OCI-LY7 (cell line): ENCODE data around the gene LHX5. TPM values are rescaled to one million over a fixed set of nuclear protein-coding genes. Genes with fewer than 3 reads are reported as not detected.

Source experiments
- BruUV-seq: library from RNA; stranded (reverse); fragments of 400-500 nt; replicated peaks from 2 replicates; lab custom pipeline; 2021; lab: Mats Ljungman, UMichigan
- CTCF ChIA-PET: fragments of 300-600 bp; sonication (Branson Sonifier 250); formaldehyde crosslinking; loops from one replicate; lab custom pipeline; 2022; ENCODE audit warnings: antibody characterized with exemption; ENCODE audit not compliant: unreplicated experiment; lab: Charles Lee
- POLR2A ChIA-PET: fragments of 300-600 bp; sonication (Branson Sonifier 250); formaldehyde crosslinking; loops from one replicate; lab custom pipeline; 2022; ENCODE audit warnings: antibody characterized with exemption; lab: Charles Lee
- DNase-seq: peaks from one replicate; pipeline ENCODE4 v3.0.0-alpha.2; 2015; ENCODE audit warnings: low spot score
- H2AFZ ChIP-seq: fragments of 200-600 bp; sonication (generic), shearing (Covaris generic); 2 replicates; pipeline ENCODE4 v1.6.1; 2014; ENCODE audit warnings: mild to moderate bottlenecking, antibody characterized with exemption, low read length, moderate library complexity
- H3K27ac ChIP-seq: fragments of 200-600 bp; sonication (generic); 2 replicates; pipeline ENCODE4 v1.5.1; 2014; ENCODE audit warnings: mixed run types, low read depth, mild to moderate bottlenecking, moderate library complexity, low read length, inconsistent platforms; ENCODE audit not compliant: poor library complexity, severe bottlenecking
- H3K36me3 ChIP-seq: fragments of 200-600 bp; sonication (generic); 2 replicates; pipeline ENCODE4 v1.6.1; 2014; ENCODE audit warnings: mild to moderate bottlenecking, antibody characterized with exemption, low read length, moderate library complexity, mixed read lengths; ENCODE audit not compliant: insufficient read depth
- H3K4me1 ChIP-seq: fragments of 200-600 bp; sonication (generic); 2 replicates; pipeline ENCODE4 v1.5.1; 2014; ENCODE audit warnings: mild to moderate bottlenecking, low read length; ENCODE audit not compliant: insufficient read depth, poor library complexity, severe bottlenecking
- H3K4me2 ChIP-seq: fragments of 200-600 bp; sonication (generic); 2 replicates; pipeline ENCODE4 v1.6.1; 2014; ENCODE audit warnings: mild to moderate bottlenecking, low read length
- H3K4me3 ChIP-seq: fragments of 200-600 bp; sonication (generic); 2 replicates; pipeline ENCODE4 v1.5.1; 2014; ENCODE audit warnings: mild to moderate bottlenecking, low read depth, low read length; ENCODE audit not compliant: poor library complexity, severe bottlenecking
- H3K79me2 ChIP-seq: fragments of 200-600 bp; sonication (generic); 2 replicates; pipeline ENCODE4 v1.6.1; 2016; ENCODE audit warnings: low read depth, mild to moderate bottlenecking, low read length, moderate library complexity, mixed read lengths; ENCODE audit not compliant: insufficient read depth
- H3K9me2 ChIP-seq: fragments of 200-600 bp; sonication (generic); 2 replicates; pipeline ENCODE4 v1.6.1; 2016; ENCODE audit warnings: mild to moderate bottlenecking, low read length, mixed read lengths; ENCODE audit not compliant: insufficient read depth
- H3K9me3 ChIP-seq: fragments of 200-600 bp; sonication (generic); 2 replicates; pipeline ENCODE4 v1.6.1; 2014; ENCODE audit warnings: mild to moderate bottlenecking, mixed run types, low read length, mixed read lengths
- H4K20me1 ChIP-seq: fragments of 200-600 bp; sonication (generic); 2 replicates; pipeline ENCODE4 v1.6.1; 2014; ENCODE audit warnings: mild to moderate bottlenecking, antibody characterized with exemption, low read length, moderate library complexity, mixed read lengths; ENCODE audit not compliant: insufficient read depth
- EZH2phosphoT487 ChIP-seq: fragments of 200-600 bp; sonication (generic); IDR thresholded peaks from 2 replicates; pipeline ENCODE4 v1.6.1; 2018; ENCODE audit warnings: low read depth, borderline replicate concordance, mild to moderate bottlenecking, mixed run types, antibody characterized with exemption, low read length, moderate library complexity, mixed read lengths
- intact Hi-C: fragments of 100-400 bp; cut with micrococcal nuclease; formaldehyde crosslinking; loops from one replicate; pipeline ENCODE4 v1.10.0; 2022; ENCODE audit not compliant: unreplicated experiment
- total RNA-seq, 2 experiments: library from RNA; depleted of rRNA in 1 of 2; stranded (reverse); fragments of >200 nt in 1 of 2; shearing (Covaris generic) in 1 of 2; gene quantifications; 2 replicates each; pipeline ENCODE4 v1.2.3, GENCODE V29; 2014 to 2022
- TF ChIP-seq, protein P1 (sequence below): fragments of 200-600 bp; sonication (generic); conservative IDR thresholded peaks from 2 replicates; pipeline ENCODE4 v1.5.1; 2014; ENCODE audit warnings: mild to moderate bottlenecking, antibody characterized with exemption, low read length, moderate library complexity, mixed read lengths

The LHX5 gene
- total RNA-seq, 2 experiments from 2014 or later = not detected

- Histone ChIP-seq H3K27ac (no peak overlapping the region), H3K4me2 (no peak overlapping the region), H3K9me3 (no peaks in the 10 kb centered on the region), H3K4me3 (no peak overlapping the region), H2AFZ (no peak overlapping the region), H3K79me2 (no peaks in the 10 kb centered on the region), H3K4me1 (peaks cover 9% of the 10 kb centered on the region), H3K9me2 (no peaks in the 10 kb centered on the region), H3K36me3 (no peaks in the 10 kb centered on the region), H4K20me1 (no peaks in the 10 kb centered on the region)
- CTCF ChIA-PET = interaction anchor here (0.5 kb wide), 1 partner anchor 59 kb away, joined by 3 read pairs; no protein-coding TSS in a partner anchor
- intact Hi-C loops = no loop called here
- no peak for TF ChIP-seq EZH2phosphoT487
- TF ChIP-seq, protein P1, sequence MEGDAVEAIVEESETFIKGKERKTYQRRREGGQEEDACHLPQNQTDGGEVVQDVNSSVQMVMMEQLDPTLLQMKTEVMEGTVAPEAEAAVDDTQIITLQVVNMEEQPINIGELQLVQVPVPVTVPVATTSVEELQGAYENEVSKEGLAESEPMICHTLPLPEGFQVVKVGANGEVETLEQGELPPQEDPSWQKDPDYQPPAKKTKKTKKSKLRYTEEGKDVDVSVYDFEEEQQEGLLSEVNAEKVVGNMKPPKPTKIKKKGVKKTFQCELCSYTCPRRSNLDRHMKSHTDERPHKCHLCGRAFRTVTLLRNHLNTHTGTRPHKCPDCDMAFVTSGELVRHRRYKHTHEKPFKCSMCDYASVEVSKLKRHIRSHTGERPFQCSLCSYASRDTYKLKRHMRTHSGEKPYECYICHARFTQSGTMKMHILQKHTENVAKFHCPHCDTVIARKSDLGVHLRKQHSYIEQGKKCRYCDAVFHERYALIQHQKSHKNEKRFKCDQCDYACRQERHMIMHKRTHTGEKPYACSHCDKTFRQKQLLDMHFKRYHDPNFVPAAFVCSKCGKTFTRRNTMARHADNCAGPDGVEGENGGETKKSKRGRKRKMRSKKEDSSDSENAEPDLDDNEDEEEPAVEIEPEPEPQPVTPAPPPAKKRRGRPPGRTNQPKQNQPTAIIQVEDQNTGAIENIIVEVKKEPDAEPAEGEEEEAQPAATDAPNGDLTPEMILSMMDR = no peak
- POLR2A ChIA-PET = no interaction called here
- no TSS peak for BruUV-seq
- no peak for DNase-seq
These were observed 57.1 kb downstream of the LHX5 start for GRCh38 chr12:113414519-113415038.

DNA sequence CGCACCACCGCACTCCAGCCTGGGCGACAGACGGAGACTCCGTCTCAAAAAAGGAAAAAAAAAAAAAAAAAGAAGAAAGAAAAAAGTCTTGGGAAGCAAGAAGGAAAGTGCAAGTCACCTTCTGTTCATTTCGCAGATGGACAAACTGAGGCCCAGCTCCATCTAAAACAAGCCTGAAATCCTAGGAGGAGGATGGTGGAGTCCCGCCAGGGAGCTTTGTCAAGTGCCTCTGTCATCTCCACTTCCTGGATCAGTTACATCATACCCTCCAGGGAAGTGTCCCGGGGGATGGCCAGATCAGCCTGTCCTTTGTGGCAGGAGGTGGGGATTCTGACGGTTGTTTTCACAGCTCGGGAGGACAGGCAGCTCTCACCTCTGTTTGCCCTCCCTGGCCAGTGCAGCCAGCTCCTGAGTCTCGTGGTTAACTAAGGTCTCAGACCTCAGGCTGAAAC lies 58.2 kb downstream of the LHX5 start:
- ChIA-PET CTCF (interaction anchor here (1.7 kb wide), 1 partner anchor 12 kb away, joined by 5 read pairs; no protein-coding TSS in a partner anchor), POLR2A (interaction anchor here (0.5 to 0.6 kb wide), 2 partner anchors 28 to 66 kb away, joined by 3 to 6 read pairs; no protein-coding TSS in a partner anchor)
- H4K20me1 ChIP-seq = no peaks in the 10 kb centered on the region
- no peak for TF ChIP-seq EZH2phosphoT487
- TF ChIP-seq, protein P1 = no peak
- no peaks in the 10 kb centered on the region for H3K9me3 ChIP-seq
- no peak overlapping the region for H2AFZ ChIP-seq
- no peak for DNase-seq
- no peaks in the 10 kb centered on the region for H3K36me3 ChIP-seq
- H3K9me2 ChIP-seq = no peaks in the 10 kb centered on the region
- BruUV-seq = no TSS peak
- H3K4me3 ChIP-seq = no peak overlapping the region
- no peak overlapping the region for H3K4me2 ChIP-seq
- H3K4me1 ChIP-seq = peaks cover 9% of the 10 kb centered on the region
- intact Hi-C loops = no loop called here
- no peak overlapping the region for H3K27ac ChIP-seq
- no peaks in the 10 kb centered on the region for H3K79me2 ChIP-seq

Other genes starting within 250 kb of the LHX5 start
- gene SLC8B1, start 136.8 kb downstream of the LHX5 start, total RNA-seq (2014; rRNA removed; shearing (Covaris generic)) = 40.6 and 47.1 TPM in 2 replicates
- 57.2 and 69.1 TPM in 2 replicates for gene SLC8B1, start 136.8 kb downstream of the LHX5 start, total RNA-seq (2022)
- gene PLBD2, start 113.3 kb downstream of the LHX5 start, total RNA-seq (2014; rRNA removed; shearing (Covaris generic)) = 2.3 and 3.4 TPM in 2 replicates
- gene PLBD2, start 113.3 kb downstream of the LHX5 start, total RNA-seq (2022) = 9.1 and 14.4 TPM in 2 replicates
- not detected in 2 replicates for gene SDS, start 68.0 kb downstream of the LHX5 start, total RNA-seq (2014; rRNA removed; shearing (Covaris generic))
- not detected in 2 replicates for gene SDS, start 68.0 kb downstream of the LHX5 start, total RNA-seq (2022)
- not detected in 2 replicates for gene SDSL, start 49.5 kb downstream of the LHX5 start, total RNA-seq (2014; rRNA removed; shearing (Covaris generic))
- gene SDSL, start 49.5 kb downstream of the LHX5 start, total RNA-seq (2022) = not detected in 2 replicates